NCI-H748 treated with DMSO at 0.1 percent for 48 hours (cell line): Measurements from ENCODE around the gene ADCY2.

Experiments used
- DNase-seq: peaks from one replicate; lab custom pipeline; 2025; lab: John Stamatoyannopoulos, UW

The ADCY2 gene

GRCh38 chr5:7503564-7503963 is 107.6 kb downstream of the ADCY2 start:
- no peak for DNase-seq

GRCh38 chr5:7515284-7515914 is 119.5 kb downstream of the ADCY2 start:
- no peak for DNase-seq

GRCh38 chr5:7516253-7516652 is 120.3 kb downstream of the ADCY2 start:
- no peak for DNase-seq

DNA sequence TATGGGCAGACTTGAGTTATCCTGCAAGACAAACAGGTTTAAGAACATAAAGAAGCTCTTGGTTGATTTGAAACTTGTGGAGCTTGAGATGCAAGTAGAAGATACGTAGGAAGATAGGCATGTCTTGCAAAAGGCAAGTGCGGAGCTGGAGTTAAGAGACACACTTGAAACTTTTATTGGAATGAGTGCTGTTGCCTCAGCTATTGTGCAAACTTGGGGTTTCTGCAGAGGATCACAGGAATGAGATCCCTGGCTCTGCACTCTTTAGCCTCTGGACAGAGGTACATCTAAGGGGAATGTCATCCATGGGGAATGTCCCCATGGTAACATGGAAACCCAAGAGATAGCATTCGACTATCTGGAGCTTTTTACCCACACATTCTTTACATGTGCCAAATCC is 121.1 kb downstream of the ADCY2 start:
- DNase-seq, result no peak

DNA sequence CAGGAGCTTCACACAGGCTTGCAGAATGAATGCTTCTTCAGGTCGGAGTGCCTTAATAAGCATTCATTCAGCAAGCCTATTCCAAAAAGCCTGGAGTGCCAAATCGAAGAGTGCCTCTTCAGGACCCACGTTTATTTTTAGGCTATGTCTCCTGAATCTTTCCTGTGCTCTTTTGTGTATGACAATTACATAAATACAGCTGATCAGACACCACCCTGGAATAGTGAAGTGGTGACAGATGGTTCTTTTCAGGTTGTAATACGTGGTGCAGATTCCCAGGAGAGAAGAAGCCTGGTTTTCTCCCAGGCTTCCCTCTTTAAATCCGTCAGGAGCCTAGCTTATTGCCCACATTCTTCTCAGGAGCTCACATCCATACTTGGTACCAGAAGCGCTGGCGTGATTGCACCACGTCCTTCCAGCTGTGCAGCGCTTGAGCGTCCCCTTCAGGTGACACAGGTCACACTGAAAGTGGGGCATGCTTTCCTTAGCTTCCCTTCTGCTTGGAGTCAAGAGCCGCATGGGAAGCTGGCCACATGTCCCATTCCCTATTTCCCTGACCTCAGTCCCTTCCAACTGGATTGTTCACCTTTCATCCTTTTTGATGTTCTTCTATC is 123.1 kb downstream of the ADCY2 start:
- DNase-seq, result peak; percentile 71

DNA sequence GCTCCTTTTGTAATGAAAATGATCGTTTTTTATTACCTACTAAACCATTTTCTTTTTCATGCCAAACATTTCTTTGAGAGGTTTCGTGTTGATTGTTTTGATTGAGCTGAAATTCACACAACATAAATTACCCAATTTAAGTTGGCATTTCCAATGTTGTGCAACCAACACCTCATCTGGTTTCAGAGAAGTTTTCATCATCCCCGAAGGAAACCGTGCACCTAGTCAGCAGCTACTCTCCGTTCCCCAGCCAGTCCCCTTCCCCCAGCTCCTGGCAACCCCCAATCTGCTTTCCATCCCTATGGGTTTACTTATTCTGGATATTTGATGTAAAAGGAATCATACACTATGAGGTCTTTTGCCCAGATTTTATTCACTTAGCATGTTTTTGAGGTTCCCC is 123.6 kb downstream of the ADCY2 start:
- no peak for DNase-seq

DNA sequence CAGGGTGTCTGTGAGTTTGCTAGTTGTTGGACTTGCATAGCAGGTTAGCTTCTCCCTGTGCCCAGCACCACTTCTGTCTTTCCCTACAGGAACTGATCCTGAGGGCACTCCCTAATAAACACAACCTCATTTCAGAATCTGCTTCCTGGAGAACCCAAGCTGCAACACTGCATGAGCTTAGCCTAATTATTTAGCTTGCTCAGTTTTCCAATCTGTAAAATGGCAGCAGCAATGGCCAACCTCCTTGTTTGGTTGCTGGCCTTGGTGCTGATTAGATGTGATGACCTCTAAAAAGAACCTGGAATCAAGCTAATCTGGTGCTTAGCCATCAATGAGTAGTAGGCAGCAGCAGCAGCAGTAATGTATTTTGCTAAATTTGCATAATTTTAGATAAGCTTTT is 133.9 kb downstream of the ADCY2 start:
- DNase-seq, result no peak

DNA sequence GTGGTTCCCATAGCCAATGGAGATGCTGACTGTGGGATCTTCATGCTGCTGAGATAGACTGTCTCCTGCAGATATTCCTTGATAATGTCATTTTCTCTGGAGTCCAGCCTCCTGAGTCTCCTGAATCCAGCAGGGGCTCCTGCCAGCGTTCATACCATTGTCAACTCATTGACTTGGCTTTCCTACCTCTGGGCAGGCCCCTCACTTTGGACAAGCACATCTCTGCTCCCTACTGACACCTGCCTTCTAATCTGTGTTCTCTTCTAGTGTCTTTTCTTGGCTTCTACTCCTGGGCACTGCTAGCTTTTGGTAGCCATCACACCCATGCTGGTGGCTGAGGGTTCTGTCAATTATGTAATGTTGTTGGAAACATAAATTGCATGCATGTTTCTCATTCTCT is 138.0 kb downstream of the ADCY2 start:
- DNase-seq, result no peak

DNA sequence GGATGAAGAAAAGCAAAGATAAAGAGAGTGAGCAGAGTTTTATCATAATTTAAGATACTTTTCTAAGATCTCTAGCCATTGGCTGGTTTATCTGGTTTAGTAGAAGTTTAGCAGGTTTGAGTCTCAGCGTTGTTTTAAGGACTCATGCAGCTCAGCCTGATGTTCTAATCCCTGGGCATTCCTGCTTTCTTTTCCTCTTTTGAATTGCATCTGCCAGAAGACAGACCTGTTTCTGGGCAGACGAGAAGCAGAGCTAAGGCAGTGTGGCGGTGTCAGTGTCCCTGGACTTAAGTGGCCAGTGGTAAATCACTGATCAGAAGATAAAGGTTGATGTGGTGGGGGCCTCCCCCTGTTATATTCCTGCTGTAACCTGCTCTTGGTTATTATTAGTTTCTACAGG is 138.6 kb downstream of the ADCY2 start:
- no peak for DNase-seq

GRCh38 chr5:7537573-7537972 is 141.6 kb downstream of the ADCY2 start:
- DNase-seq, result no peak

GRCh38 chr5:7539571-7539970 is 143.6 kb downstream of the ADCY2 start:
- DNase-seq, result no peak

DNA sequence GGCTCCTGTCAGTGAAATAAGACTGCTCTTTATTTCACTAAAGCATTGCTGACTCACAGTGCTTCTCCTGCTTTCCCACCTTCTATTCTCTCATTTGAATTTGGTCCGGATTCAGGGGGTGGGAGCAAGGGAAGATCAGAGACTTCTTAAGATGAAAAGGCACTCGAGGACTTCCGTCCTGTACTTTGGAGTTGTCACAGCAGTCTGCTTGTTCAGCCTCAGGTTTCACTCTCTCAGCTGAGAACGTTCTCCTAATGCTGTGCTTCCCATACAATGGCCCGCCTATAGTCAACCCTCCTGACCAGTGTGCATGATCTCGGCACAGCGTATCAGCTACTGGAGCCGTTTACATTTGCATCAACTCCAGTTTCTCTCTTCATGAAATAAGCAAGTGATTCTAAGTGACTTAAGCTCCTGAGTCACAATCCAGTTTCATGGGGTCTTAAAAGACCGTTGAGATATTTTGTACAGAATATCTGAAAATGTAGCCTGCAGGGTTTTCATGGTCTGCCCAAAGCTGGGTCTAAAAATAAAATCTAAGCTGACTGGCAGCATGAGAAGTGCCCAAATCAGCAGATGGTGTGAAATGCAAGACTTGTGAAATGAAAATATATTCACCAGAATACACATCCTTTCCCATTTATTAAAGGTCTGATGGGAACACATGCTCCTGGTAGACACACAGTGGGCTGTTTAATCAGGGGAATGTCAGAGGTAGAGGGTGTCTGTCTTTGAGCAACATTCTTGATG is 145.0 kb downstream of the ADCY2 start:
- DNase-seq, result no peak

- DNase-seq, result no peak
Measured at GRCh38 chr5:7541898-7542297, 146.0 kb downstream of the ADCY2 start.

DNA sequence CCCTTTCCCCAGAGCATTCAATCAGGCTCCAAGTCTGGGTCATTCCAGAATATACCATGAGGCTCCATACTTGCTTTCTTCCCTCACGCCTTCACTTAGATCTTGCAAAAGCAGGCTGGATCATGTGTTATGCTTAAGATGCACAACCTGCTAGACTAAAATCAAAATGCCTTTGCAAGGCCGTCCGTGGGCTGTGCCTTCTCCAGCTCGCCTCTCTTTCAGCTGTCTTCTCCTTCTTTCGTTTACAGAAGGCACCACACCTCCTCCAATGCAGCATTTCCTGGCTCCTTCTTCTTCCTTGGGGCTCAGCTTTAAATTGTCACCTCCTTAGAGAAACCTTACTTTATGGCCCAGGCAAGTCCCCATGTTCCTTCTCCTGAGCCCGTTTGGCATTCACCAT is 150.6 kb downstream of the ADCY2 start:
- DNase-seq, result no peak

GRCh38 chr5:7548596-7548995 is 152.7 kb downstream of the ADCY2 start:
- peak; percentile 97 for DNase-seq

DNA sequence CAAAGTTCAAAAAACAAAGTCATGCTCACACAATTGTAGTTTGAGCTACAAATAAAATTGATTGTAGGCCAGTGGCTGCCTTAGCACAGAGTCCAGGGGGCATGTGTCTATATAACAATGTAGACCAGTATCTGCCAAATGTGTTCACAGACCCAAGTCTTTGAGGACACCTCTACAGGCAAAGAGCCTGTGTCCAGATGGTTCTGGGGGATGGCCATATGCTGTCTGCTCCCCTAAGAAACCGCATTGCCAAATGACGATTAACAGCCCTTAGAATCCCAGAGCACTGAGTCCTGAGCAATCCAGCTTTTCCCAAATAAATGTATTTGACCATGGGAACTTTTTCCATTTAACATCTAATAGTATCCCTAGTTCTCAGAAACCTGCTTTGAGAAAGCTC is 169.6 kb downstream of the ADCY2 start:
- no peak for DNase-seq

GRCh38 chr5:7576023-7576715 is 180.2 kb downstream of the ADCY2 start:
- no peak for DNase-seq

DNA sequence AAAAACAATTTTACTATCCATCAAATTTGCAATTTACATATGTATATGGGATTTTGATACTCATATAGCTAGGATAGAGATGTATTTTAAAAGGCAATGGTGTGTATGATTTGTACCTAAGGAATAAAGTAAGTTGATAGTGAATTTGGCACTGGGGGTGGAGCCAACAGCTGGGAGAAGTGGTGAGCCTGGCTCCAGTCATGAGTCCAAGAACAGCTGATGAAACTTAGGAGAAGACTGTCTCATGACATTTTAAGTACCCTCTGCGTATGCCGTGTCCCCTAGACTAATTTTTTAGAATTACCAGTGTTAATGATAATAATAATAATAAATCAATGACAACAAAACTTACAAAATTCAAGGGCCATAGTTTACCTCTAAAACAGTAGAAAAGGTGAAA is 181.4 kb downstream of the ADCY2 start:
- no peak for DNase-seq

GRCh38 chr5:7578071-7578470 is 182.1 kb downstream of the ADCY2 start:
- no peak for DNase-seq

DNA sequence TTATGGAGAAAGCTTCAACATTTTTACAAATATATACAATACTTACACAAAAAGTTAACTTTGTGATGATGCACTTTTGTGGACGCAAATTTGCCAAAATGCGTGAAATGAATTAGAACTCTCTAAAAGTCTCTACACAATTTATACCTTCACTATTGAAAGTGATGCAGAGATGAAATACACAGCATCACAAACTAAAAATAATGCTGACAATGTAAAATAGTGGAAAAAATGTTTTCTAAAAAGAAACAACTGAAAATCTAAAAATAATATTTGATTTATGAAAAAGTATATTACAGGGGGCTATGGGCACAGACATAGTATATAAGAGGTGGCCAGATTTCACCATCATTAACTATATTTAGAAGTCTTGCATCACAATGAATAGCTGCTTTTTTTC is 188.8 kb downstream of the ADCY2 start:
- no peak for DNase-seq

DNA sequence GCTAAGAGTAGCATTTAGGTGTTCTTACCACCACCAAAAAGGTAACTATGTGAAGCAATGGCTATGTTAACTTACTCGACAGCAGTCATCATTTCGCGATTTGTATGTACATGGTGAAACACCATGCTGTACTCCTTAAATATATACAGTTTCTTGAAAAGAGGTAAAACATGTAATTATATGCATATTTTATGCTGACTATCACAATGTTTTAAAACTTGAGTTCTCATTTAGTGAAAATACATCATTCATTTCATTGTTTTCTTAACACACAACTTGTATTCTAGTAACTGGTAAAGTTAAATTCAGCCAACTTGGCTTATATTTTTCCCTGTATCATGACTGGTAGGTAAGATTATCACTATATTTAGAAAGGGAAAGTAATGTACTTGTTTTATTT is 189.9 kb downstream of the ADCY2 start:
- DNase-seq, result no peak

DNA sequence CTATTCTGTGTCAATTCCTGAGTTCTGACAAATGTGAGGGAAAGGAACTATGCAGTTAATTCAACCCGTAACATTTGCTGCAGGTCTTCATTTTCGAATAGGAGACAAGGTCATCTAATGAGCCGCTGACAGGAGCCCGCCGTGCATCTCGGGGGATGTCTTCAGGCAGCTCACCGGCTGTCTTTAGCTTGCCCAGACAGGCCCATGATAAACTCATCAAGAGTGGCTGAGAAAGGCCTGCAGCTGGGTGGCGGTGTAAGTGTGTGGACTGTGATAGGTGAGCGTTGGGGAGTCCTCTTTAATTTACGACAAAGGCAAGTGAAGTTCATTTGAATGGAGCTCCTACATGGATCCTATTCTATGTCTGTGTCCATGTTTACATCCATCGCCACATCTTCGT is 190.5 kb downstream of the ADCY2 start:
- DNase-seq, result no peak

DNA sequence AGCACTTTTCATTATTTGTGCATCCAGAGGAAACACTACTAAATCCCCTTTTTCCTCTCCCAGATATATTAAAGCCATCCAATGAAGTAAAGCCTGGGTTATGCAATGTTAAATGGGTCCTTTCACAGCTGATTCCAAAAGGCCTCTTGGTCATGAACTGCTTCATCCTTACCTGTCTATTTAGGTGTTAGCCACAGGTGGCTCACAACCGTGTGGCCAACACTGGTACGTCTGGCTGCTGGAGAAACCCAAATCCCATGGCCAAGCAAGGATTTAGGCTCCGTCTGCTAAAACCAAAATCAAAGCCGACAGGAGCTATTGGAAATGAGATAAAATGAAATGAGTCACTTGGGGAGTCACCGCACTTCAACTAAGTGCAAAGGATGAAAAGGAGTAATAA is 193.9 kb downstream of the ADCY2 start:
- DNase-seq, result no peak
